Keratinocyte (primary cell): ENCODE measurements around the gene ABCB11.

Experiments used
- EZH2 ChIP-seq: IDR thresholded peaks from one replicate; pipeline ENCODE4 v1.6.1; 2012; ENCODE audit warnings: inconsistent platforms, mild to moderate bottlenecking, low read length, moderate library complexity
- TF ChIP-seq, protein P1 (sequence below), 3 experiments: IDR thresholded peaks in 1 of 3; conservative IDR thresholded peaks in 1 of 3; optimal IDR thresholded peaks in 1 of 3; 2 replicates in 2 of 3; 3 replicates in 1 of 3; pipeline versions ENCODE3 to v1.5.1; 2011; ENCODE audit warnings: low read length in 3 of 3, mild to moderate bottlenecking in 3 of 3, moderate library complexity in 2 of 3, control low read depth in 1 of 3, inconsistent platforms in 1 of 3; ENCODE audit not compliant: insufficient read depth in 2 of 3; ENCODE audit errors: extremely low read depth in 1 of 3

DNA sequence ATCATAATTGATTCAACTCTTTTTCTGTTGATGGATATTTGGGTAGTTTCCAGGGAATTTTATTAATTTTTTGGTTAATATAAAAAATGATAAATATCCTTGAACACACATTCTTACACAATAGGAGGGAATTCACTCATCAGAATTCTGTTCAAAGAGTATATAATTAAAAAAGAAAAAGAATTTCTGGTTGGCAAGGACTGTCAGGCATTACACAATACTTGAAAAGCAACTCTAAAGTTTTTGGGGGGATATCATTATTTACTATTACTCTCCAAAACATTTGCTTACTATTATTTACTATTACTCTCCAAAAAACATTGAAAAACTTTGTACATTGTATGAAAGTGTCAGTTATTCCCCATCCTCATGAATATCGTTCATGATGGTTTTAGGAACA is 92.1 kb downstream of the ABCB11 start:
- TF ChIP-seq, protein P1, sequence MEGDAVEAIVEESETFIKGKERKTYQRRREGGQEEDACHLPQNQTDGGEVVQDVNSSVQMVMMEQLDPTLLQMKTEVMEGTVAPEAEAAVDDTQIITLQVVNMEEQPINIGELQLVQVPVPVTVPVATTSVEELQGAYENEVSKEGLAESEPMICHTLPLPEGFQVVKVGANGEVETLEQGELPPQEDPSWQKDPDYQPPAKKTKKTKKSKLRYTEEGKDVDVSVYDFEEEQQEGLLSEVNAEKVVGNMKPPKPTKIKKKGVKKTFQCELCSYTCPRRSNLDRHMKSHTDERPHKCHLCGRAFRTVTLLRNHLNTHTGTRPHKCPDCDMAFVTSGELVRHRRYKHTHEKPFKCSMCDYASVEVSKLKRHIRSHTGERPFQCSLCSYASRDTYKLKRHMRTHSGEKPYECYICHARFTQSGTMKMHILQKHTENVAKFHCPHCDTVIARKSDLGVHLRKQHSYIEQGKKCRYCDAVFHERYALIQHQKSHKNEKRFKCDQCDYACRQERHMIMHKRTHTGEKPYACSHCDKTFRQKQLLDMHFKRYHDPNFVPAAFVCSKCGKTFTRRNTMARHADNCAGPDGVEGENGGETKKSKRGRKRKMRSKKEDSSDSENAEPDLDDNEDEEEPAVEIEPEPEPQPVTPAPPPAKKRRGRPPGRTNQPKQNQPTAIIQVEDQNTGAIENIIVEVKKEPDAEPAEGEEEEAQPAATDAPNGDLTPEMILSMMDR (optimal IDR thresholded peaks at IDR 0.05 in 1 of 3, IDR thresholded peaks at IDR 0.05 in 1 of 3, conservative IDR thresholded peaks at IDR 0.05 in 1 of 3; ENCODE audit: extremely low read depth in 1 of 3, insufficient read depth in 2 of 3, low read length in 3 of 3): no peak
- no peak for TF ChIP-seq EZH2
